ENCODE data around the gene USP30.

The USP30 gene

DNA sequence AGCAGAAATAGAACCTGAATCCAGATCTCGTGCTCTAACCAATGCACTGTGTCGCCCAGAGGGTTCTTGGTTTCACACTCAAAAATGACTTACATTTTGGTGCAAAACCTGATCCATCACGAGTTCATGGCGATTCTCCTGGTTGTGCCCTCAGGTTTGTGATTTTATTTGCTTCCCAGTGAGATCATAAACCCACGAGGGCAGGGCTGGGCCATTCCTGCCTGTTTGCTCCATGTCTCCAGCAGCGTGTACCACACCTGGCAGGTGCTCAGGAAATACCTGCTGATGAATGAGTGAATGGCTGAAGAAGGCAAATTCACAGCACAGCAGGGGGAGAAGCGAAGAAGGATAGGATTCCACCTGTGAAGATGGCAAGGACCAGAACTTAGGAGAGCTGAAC lies 73.4 kb downstream of the USP30 start:
- H3K4me3 ChIP-seq (ENCODE audit: low read length) = no peak overlapping the region
- no peak for TF ChIP-seq CTCF (conservative IDR thresholded peaks at IDR 0.05; ENCODE audit: low read depth, low read length)
- DNase-seq (ENCODE audit: low read depth) = no peak

- no peak for DNase-seq (ENCODE audit: low read depth)
- H3K4me3 ChIP-seq (ENCODE audit: low read length) = no peak overlapping the region
- TF ChIP-seq CTCF (conservative IDR thresholded peaks at IDR 0.05; ENCODE audit: low read depth, low read length) = no peak
These were observed 74.4 kb downstream of the USP30 start for GRCh38 chr12:109126784-109127183.

DNA sequence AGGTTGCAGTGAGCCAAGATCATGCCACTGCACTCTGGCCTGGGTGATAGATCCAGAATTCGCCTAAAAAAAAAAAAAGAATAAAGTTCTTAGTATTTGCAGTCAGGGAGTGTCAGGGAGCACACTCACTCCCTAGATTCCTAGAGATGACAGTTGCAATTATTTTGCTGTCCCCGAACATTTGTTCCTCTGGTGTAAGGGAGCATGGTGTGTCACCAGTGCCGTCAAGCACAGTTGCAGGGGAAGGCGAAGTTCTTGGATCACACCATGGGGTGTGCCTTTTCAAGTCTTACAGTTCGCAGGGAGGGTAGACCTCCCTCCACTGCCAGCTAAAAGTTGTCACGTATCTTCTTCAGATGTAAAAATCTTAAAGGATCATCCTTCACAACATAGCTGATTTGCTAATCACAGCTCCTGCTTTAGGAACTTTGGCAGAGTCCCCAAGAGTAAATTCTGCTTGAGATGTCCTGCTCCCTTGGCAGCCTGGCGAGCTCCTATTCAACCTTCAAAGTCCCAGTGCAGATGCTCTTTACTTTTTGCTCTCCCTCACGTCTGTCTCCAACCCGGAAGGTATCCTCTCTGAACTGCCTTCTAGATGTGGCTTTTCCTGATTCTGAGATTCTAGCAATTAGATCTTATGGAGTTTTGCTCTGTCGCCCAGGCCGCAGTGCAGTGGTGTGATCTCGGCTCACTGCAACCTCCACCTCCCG lies 75.3 kb downstream of the USP30 start:
- H3K4me3 ChIP-seq (ENCODE audit: low read length) = no peak overlapping the region
- TF ChIP-seq CTCF (conservative IDR thresholded peaks at IDR 0.05; ENCODE audit: low read depth, low read length) = no peak
- no peak for DNase-seq (ENCODE audit: low read depth)

DNA sequence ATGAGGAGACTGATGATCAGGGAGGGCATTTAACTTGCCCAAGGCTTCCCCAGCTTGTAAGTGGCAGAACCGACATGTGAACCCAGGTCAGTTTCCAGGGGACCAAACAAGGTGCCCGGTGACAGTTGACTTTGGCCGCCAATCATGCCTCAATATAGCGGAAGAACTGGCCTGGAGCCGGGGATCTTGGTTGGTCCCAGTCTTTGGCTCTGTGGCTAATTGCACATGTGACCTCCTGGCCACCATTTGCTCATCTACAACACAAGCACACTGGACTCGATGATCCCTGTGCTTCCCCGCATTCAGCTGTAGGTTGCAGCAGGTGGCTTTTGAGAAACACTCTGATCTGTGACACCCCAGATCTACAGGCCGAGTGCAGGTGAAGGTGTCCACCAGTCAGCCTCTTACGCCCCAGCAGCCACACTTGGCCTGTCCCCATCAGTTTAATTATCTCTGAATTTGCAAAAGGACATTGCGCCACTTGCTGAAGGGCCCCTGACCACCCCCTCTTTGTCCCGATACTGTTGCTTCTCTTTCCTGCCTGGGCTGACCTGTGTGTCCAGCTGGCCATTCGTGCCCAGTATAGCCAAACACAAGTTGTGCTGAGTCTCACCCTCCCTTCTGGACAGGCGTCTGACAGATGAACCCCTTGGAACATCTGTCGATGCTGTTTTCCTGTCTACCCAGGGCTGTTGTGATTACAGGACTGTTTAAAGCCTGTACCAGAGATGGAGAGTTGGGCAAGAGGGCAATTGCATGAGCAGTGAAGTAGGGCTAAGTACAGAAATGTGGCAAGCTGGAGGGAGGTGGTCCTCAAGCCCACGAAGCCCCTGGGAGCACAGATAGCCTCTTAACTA lies 78.1 kb downstream of the USP30 start:
- no peak for DNase-seq (ENCODE audit: low read depth)
- H3K4me3 ChIP-seq (ENCODE audit: low read length) = no peak overlapping the region
- TF ChIP-seq CTCF (conservative IDR thresholded peaks at IDR 0.05; ENCODE audit: low read depth, low read length) = no peak

DNA sequence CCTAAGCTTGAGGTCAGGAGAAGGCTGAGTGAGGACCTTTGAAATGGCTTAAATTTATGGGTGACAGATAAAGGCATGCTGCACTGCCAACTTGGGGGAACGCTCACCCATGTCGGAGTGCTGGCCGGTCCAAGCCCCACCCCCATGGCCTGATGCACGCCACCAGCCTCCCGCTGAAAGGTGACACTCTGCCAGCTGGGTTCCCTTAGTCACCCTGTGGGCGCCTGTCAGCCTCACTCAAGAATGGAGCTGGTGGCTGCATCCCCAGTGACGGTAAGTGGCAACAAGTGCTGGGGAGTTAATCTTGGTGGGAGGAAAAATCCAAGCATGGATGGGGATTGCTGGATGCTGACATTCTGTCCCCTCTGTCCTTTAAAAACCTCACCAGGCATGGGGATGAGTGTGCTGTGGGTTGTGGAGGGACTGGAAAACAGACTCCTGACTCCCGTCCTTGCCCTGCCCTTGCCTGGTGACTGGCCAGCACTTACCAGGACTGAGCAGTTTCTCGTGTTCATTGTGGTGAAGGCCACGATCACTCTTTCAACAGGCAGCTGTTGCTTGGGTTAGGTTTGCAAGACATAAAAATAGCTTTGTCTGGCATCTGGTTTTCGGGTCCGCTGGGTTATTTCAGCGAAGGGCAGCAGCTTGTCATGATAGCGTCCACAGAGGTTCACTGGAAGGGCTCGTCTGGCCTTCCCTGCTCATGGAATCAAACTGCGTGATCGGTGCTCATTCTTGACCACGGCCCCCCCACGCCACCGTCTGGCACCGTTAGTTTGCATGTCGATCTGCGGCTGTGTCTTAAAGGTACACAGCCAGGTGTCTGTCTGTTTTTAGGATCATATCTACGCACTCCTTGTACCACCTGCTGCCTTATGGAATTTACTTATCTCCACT lies 79.0 kb downstream of the USP30 start:
- no peak for TF ChIP-seq CTCF (conservative IDR thresholded peaks at IDR 0.05; ENCODE audit: low read depth, low read length)
- no peak overlapping the region for H3K4me3 ChIP-seq (ENCODE audit: low read length)
- DNase-seq (ENCODE audit: low read depth) = no peak

- no peak for DNase-seq (ENCODE audit: low read depth)
- TF ChIP-seq CTCF (conservative IDR thresholded peaks at IDR 0.05; ENCODE audit: low read depth, low read length) = peak; percentile 78
- H3K4me3 ChIP-seq (ENCODE audit: low read length) = no peak overlapping the region
These were observed 82.0 kb downstream of the USP30 start for GRCh38 chr12:109134186-109134917.

Data from retinal pigment epithelial cell (primary cell).